ENCODE measurements around the gene DCTN4.
"Not testable (repeated sequence)": the region's sequence is repeated elsewhere in the genome, so short reads cannot be mapped to it uniquely, and the experiment has no call there.

GRCh38 chr5:150793423-150793888 is 34.6 kb upstream of the DCTN4 start:
- TF ChIP-seq CTCF (IDR thresholded peaks at IDR 0.05); ZFX (IDR thresholded peaks at IDR 0.05; ENCODE audit: borderline replicate concordance): not testable (repeated sequence)
